ENCODE measurements around the gene DHX16.

The DHX16 gene

DNA sequence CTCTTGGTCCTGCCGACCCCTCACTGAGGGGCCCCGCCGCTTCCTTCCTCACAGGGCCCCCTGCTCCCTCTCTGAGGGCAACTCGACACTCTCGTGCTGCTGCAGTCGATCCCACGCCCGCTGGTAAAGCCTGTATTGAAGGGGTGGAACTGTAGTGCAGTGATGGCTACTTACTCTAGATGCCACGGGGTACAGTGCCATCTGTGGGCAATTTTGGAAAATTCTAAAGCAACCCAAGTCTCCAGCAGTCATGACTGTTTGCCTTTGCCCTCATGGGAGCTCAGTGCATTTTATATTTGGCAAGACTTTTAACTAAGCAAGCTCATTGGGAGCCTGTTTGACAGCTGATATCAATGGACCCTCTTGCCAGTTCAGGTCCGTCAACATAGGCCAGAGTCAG is 32.3 kb downstream of the DHX16 start:
- H3K4me3 ChIP-seq (ENCODE audit: low read length): no peak overlapping the region
- DNase-seq (ENCODE audit: low read depth): no peak
- TF ChIP-seq, protein P1, sequence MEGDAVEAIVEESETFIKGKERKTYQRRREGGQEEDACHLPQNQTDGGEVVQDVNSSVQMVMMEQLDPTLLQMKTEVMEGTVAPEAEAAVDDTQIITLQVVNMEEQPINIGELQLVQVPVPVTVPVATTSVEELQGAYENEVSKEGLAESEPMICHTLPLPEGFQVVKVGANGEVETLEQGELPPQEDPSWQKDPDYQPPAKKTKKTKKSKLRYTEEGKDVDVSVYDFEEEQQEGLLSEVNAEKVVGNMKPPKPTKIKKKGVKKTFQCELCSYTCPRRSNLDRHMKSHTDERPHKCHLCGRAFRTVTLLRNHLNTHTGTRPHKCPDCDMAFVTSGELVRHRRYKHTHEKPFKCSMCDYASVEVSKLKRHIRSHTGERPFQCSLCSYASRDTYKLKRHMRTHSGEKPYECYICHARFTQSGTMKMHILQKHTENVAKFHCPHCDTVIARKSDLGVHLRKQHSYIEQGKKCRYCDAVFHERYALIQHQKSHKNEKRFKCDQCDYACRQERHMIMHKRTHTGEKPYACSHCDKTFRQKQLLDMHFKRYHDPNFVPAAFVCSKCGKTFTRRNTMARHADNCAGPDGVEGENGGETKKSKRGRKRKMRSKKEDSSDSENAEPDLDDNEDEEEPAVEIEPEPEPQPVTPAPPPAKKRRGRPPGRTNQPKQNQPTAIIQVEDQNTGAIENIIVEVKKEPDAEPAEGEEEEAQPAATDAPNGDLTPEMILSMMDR (conservative IDR thresholded peaks at IDR 0.05; ENCODE audit: low read length): no peak

GRCh38 chr6:30635834-30636233 is 37.0 kb downstream of the DHX16 start:
- TF ChIP-seq, protein P1 (conservative IDR thresholded peaks at IDR 0.05; ENCODE audit: low read length): no peak
- no peak overlapping the region for H3K4me3 ChIP-seq (ENCODE audit: low read length)
- no peak for DNase-seq (ENCODE audit: low read depth)

GRCh38 chr6:30626484-30627366 is 46.1 kb downstream of the DHX16 start, which contains the start of gene ATAT1:
TSS of gene ATAT1 (plus strand) at chr6:30626874.
- peak; percentile 68 for DNase-seq (ENCODE audit: low read depth)
- TF ChIP-seq, protein P1 (conservative IDR thresholded peaks at IDR 0.05; ENCODE audit: low read length): peak; percentile 36
- H3K4me3 ChIP-seq (ENCODE audit: low read length): peak within 1 kb of the TSS; percentile 86

DNA sequence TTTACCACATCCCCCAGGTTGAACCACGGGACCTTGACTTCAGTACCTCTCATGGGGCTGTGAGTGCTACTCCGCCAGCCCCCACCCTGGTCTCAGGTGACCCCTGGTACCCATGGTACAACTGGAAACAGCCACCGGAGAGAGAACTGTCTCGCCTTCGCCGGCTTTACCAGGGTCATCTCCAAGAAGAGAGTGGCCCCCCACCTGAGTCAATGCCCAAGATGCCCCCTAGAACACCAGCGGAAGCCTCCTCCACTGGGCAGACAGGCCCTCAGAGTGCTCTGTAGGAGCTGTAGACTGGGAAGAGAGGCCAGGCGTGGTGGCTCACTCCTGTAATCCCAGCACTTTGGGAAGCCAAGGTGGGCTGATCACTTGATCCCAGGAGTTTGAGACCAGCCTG is 47.3 kb downstream of the DHX16 start:
- no peak for DNase-seq (ENCODE audit: low read depth)
- no peak overlapping the region for H3K4me3 ChIP-seq (ENCODE audit: low read length)
- TF ChIP-seq, protein P1 (conservative IDR thresholded peaks at IDR 0.05; ENCODE audit: low read length): no peak

DNA sequence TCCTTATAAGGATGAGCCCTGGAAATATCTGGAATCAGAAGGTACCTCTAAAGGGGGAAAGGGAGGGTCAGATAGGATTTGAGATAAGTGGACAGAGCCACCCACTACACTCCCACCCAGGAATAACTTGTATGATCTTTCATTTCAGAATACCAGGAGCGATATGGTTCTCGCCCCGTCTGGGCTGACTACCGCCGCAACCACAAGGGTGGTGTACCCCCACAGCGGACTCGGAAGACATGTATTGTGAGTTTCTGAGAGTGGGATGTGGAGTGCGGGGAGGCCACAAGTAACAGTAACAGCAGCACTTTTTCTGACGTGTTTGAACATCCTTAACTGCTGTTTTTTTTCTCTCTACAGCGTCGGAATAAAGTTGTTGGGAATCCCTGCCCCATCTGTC is 53.2 kb downstream of the DHX16 start:
- TF ChIP-seq, protein P1 (conservative IDR thresholded peaks at IDR 0.05; ENCODE audit: low read length): no peak

DNA sequence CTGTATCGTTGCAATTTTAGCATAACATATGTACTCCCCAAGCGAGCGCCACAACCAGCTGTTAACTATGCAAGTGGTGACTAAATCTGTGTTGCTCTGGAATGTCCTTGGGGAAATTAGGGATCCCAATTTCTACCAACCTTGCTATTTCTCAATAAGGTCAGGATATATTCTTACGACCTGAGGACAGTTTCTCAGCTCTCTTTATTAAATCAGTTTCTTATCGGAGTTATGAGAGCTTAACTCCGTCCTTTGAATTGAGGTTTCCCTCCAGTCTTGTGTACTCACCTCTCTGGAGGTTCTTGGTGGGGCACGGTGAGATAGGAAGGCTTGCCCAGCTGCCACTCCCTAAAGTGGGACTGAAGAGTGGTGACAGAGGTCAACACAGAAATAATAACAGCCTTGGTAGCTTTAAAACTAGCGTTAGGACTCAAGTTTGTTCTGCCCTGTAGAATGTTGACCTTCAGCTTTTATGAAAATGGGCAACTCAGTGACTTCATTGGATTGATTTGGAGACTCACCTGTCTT is 54.5 kb downstream of the DHX16 start:
- peak; percentile 48 for DNase-seq (ENCODE audit: low read depth)
- TF ChIP-seq, protein P1 (conservative IDR thresholded peaks at IDR 0.05; ENCODE audit: low read length): no peak
- peak overlapping the region; percentile 92 for H3K4me3 ChIP-seq (ENCODE audit: low read length)

More for the DNA sequence above, 53.2 kb downstream of the DHX16 start:
- no peak for DNase-seq (ENCODE audit: low read depth)
- no peak overlapping the region for H3K4me3 ChIP-seq (ENCODE audit: low read length)

Measured in AG10803 (cell line).